ENCODE measurements around the gene ACOX3. TPM values are rescaled to one million over a fixed set of nuclear protein-coding genes. Genes with fewer than 3 reads are reported as not detected.
A peak's percentile ranks its signal among the peaks of the same experiment; 100 is the strongest.

ACOX3 gene
- total and polyA plus RNA-seq, 2 of the 8 experiments (the other 6 are each of a cell fraction or from before 2014, with no cell fraction given), result 2.5 to 9.9 TPM

GRCh38 chr4:8332891-8333331 is 107.6 kb downstream of the ACOX3 start:
- H2BK5ac ChIP-seq (ENCODE audit: low read depth, low read length), result no peak overlapping the region
- H3K27me3 ChIP-seq (replicated peaks in 1 of 4; ENCODE audit: control insufficient read depth in 3 of 4, extremely low read depth in 1 of 4, insufficient read depth in 3 of 4, low read length in 3 of 4), result no peaks in the 10 kb centered on the region
- H2BK20ac ChIP-seq (ENCODE audit: low read length), result no peak overlapping the region
- POLR2A ChIA-PET (ENCODE audit: partially characterized antibody), result no interaction called here
- peaks cover 0 to 4% of the 10 kb centered on the region in 2 experiments; a peak in 1 of 4 replicates for H3K9me3 ChIP-seq (ENCODE audit: insufficient read depth in 2 of 2, low read depth in 1 of 2, low read length in 1 of 2)
- H4K8ac ChIP-seq (ENCODE audit: extremely low read depth, insufficient read depth, low read length), result peak overlapping the region; percentile 57; the same call in 1 of the 2 replicates
- H4K20me1 ChIP-seq (replicated peaks in 1 of 2; ENCODE audit: control insufficient read depth in 1 of 2, insufficient read depth in 2 of 2, low read length in 2 of 2), result no peaks in the 10 kb centered on the region
- no peak for FAIRE-seq
- H4K5ac ChIP-seq (ENCODE audit: insufficient read length, low read depth, low read length), result no peak overlapping the region
- TF ChIP-seq BCL11A (IDR thresholded peaks at IDR 0.05; ENCODE audit: low read depth in 2 of 2, low read length in 2 of 2) (no peak), EZH2 (IDR thresholded peaks at IDR 0.05; ENCODE audit: low read depth, low read length, severe bottlenecking) (no peak), NRF1 (IDR thresholded peaks at IDR 0.05; ENCODE audit: low read depth, low read length) (no peak), SP2 (IDR thresholded peaks at IDR 0.05; ENCODE audit: low read length) (no peak), KDM5A (IDR thresholded peaks at IDR 0.05; ENCODE audit: low read length) (no peak), HDAC2 (IDR thresholded peaks at IDR 0.05; ENCODE audit: borderline replicate concordance in 1 of 2, low read depth in 2 of 2, low read length in 2 of 2) (no peak), PHF8 (conservative IDR thresholded peaks at IDR 0.05; ENCODE audit: low read depth, low read length) (no peak), POU5F1 (IDR thresholded peaks at IDR 0.05; ENCODE audit: low read depth, low read length) (no peak), ZNF274 (IDR thresholded peaks at IDR 0.05; ENCODE audit: borderline replicate concordance, extremely low read depth, low read length) (no peak), EP300 (IDR thresholded peaks at IDR 0.05; ENCODE audit: borderline replicate concordance in 1 of 2, low read depth in 2 of 2, low read length in 2 of 2) (no peak), CTBP2 (IDR thresholded peaks at IDR 0.05; ENCODE audit: borderline replicate concordance, insufficient read depth, insufficient read length, low read length) (no peak), NANOG (IDR thresholded peaks at IDR 0.05; ENCODE audit: insufficient read depth, low read depth, low read length, poor library complexity, severe bottlenecking) (no peak)
- H3K23ac ChIP-seq (ENCODE audit: insufficient read length), result no peak overlapping the region
- no peak overlapping the region for H4K91ac ChIP-seq (replicated peaks; ENCODE audit: insufficient read length, low read length)
- H3K18ac ChIP-seq (ENCODE audit: extremely low read depth, low read length), result no peak overlapping the region
- no peaks in the 10 kb centered on the region for H3K4me1 ChIP-seq (replicated peaks in 1 of 4; ENCODE audit: control insufficient read depth in 3 of 4, insufficient read depth in 4 of 4, low read length in 3 of 4)
- no peak overlapping the region for H3K9ac ChIP-seq (replicated peaks in 1 of 4; ENCODE audit: extremely low read depth in 1 of 4, low read depth in 3 of 4, low read length in 3 of 4)
- H2BK12ac ChIP-seq (ENCODE audit: low read depth, low read length), result no peak overlapping the region
- H3K4ac ChIP-seq (replicated peaks; ENCODE audit: insufficient read length, low read depth, low read length), result no peak overlapping the region
- H3K4me3 ChIP-seq (ENCODE audit: extremely low read depth in 1 of 4, insufficient read depth in 2 of 4, low read depth in 3 of 4, low read length in 4 of 4), result no peak overlapping the region
- H3K79me1 ChIP-seq (ENCODE audit: low read depth, low read length), result no peaks in the 10 kb centered on the region
- DNase-seq (ENCODE audit: low read depth in 1 of 2, low spot score in 2 of 2), result no peak
- no peak overlapping the region for H2BK15ac ChIP-seq (ENCODE audit: low read length)
- no peak overlapping the region for H2BK120ac ChIP-seq (replicated peaks; ENCODE audit: low read depth, low read length)
- H3K56ac ChIP-seq (replicated peaks; ENCODE audit: insufficient read length, low read depth, low read length), result no peak overlapping the region
- H3K14ac ChIP-seq (ENCODE audit: insufficient read length), result no peak overlapping the region
- WGBS, 2 experiments (ENCODE audit: extremely low coverage in 1 of 2, insufficient coverage in 1 of 2, insufficient read length in 1 of 2, insufficient replicate concordance in 2 of 2, low coverage in 1 of 2, low lambda C conversion rate in 2 of 2, missing lambda C conversion rate in 1 of 2), result 91% methylated on average over 7 of the region's 8 CpGs; no CpG with 5 or more reads in 1 of the 2 experiments
- no peak overlapping the region for H3K4me2 ChIP-seq (ENCODE audit: insufficient read depth in 1 of 2, low read depth in 2 of 2, low read length in 2 of 2)
- H2AK5ac ChIP-seq (ENCODE audit: low read depth, low read length), result no peak overlapping the region
- H3K79me2 ChIP-seq (ENCODE audit: control insufficient read depth in 1 of 2, insufficient read depth in 2 of 2, low read length in 2 of 2), result no peaks in the 10 kb centered on the region
- no peaks in the 10 kb centered on the region for H3K23me2 ChIP-seq (ENCODE audit: low read depth, low read length)
- no peak overlapping the region for H3K27ac ChIP-seq (ENCODE audit: low read depth, low read length)
- CTCF ChIA-PET (ENCODE audit: partially characterized antibody), result interaction anchor here (0.9 to 3.0 kb wide), 6 partner anchors 10 to 69 kb away, joined by 3 to 13 read pairs (median 4); no protein-coding TSS in a partner anchor
- H3K36me3 ChIP-seq (ENCODE audit: control insufficient read depth in 2 of 4, insufficient read depth in 4 of 4, low read length in 3 of 4), result no peaks in the 10 kb centered on the region
- H2AFZ ChIP-seq (ENCODE audit: low read length), result no peak overlapping the region
